ENCODE measurements around the gene NDUFB11. TPM values are rescaled to one million over a fixed set of nuclear protein-coding genes. Genes with fewer than 3 reads are reported as not detected.

The NDUFB11 gene
- total RNA-seq, 1 experiment from 2014 or later, result 80.8 TPM

DNA sequence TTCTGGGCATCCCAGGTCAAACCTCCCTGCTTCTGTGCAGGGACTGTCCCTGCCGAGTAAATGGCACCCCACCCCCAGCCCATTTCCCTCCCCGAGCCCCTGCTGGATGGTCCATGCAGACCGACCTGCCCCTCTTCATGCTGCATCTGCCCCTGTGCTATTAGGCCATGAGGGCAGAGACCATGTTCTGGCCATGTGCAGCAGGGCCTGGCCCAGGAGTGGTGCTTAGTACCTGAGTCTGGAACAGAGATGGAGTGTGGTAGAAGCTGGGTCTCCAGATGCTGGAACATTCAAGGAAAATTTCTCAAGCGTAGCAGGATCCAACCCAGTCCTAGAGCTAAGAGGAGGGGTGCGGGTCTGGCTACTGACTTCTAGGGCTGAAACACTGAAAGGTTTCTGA lies 33.8 kb upstream of the NDUFB11 start:
- H3K27me3 ChIP-seq, result no peaks in the 10 kb centered on the region
- no peak for DNase-seq
- H3K36me3 ChIP-seq, result peaks cover 8% of the 10 kb centered on the region; the same call in 1 of the 2 replicates
- no peak overlapping the region for H3K4me3 ChIP-seq
- no peaks in the 10 kb centered on the region for H3K9me3 ChIP-seq

DNA sequence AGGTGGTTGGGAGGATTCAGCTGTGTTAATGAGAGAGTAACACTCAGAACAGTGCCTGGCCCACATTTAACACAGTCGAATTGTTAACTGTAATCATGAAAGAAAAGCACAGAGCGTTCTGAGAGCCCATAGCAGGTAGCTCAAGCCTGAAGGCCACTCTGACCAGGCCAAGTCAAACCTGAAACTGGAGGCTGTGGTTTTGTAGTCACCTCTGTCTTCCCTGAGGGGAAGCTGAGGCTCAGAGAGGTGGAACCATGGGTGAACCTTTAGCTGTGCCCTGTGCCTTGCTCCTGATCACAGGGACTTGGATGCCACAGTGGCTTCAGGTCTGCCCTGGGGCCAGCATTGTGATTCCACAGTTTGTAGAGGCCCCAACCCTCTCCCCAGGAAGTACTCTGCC lies 32.6 kb upstream of the NDUFB11 start:
- H3K9me3 ChIP-seq, result no peaks in the 10 kb centered on the region
- DNase-seq, result no peak
- H3K36me3 ChIP-seq, result peaks cover 8% of the 10 kb centered on the region; the same call in 1 of the 2 replicates
- no peak overlapping the region for H3K4me3 ChIP-seq
- H3K27me3 ChIP-seq, result no peaks in the 10 kb centered on the region

DNA sequence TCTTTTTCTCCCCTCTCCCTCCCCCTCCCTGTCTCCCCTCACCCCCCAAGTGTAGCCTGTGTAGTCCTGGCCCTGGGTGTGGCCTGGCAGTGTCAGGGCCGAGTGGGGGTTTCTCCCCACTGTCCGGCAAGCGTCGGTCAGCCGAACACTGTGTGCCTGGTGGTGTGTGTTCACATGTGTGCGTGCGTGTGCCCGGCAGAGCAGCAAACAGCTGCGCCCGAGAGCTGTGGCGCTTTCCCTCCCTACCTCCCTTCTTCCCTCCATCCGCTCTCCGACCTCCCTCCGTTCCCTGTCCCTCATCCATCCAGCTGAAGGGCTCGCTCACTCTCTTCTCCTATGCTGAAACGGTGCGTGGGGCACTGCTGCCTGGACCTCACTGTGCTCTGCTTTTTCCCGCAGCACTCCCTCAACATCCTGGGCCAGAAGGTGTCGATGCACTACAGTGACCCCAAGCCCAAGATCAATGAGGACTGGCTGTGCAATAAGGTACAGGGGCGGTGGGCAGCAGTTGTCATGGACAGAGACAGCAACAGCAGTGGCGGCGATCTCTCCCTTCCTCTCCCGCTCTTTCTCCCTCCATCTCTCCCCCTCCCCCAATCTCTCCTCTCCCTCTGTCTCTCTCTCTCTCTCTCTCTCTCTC lies 31.7 kb upstream of the NDUFB11 start:
- DNase-seq, result no peak
- H3K4me3 ChIP-seq, result no peak overlapping the region
- no peaks in the 10 kb centered on the region for H3K27me3 ChIP-seq
- no peaks in the 10 kb centered on the region for H3K9me3 ChIP-seq
- peaks cover 8% of the 10 kb centered on the region; the same call in 1 of the 2 replicates for H3K36me3 ChIP-seq

DNA sequence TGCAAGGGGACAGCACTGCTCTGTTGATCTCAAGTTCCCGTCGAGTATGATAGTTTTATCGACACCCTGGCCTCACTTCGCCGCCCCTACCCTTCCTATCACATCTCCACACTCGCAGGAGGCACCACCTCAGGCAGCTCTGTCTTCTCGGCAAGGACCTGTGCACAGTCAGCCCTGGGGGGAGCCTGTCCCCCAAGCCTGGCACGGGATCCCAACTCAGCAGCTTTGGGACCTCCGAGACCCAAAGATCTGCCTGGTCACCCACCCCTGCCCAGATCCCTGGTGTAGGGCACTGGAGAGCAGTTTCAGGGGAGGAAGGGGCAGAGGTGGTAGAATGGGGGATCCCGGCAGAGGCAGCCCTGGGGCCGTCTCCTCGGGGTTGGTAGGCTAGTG lies 31.1 kb upstream of the NDUFB11 start:
- no peak for DNase-seq
- Histone ChIP-seq H3K9me3 (no peaks in the 10 kb centered on the region), H3K4me3 (no peak overlapping the region), H3K36me3 (peaks cover 8% of the 10 kb centered on the region; the same call in 1 of the 2 replicates), H3K27me3 (no peaks in the 10 kb centered on the region)

DNA sequence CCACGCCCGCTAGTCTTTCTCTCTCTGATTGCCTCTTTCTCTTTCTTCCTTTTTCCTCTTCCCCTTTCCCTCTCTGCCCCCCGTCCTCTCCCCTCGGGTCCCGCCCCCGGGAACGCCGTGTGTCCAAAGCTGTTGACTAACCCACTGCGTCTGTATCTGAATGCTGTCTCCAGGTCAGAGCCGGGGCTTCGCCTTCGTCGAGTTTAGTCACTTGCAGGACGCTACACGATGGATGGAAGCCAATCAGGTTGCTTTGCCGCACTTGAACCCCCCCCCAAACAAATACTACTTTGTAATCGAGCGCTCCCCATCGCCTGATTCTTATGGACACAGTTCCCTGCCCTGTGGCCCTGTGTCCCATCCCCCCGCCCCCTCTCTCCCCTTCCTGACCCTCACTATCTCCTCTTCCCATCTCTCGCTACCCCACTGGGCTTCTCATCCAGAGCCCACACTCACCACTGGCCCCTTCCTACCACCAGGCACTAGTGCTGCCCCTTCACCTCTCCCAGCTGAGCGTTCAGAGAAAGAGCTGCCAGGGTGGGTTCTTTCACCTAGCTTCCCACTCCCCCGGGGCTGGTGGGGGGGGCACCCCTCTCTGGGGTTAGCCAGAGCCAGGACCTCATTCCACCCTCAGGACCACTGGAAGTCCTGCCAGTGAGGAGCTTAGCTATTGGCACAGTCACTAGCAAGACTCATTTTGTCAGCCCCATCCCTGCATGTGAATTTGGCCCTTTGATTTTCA lies 30.5 kb upstream of the NDUFB11 start:
- no peaks in the 10 kb centered on the region for H3K9me3 ChIP-seq
- H3K27me3 ChIP-seq, result no peaks in the 10 kb centered on the region
- peaks cover 8% of the 10 kb centered on the region for H3K36me3 ChIP-seq
- no peak for DNase-seq
- no peak overlapping the region for H3K4me3 ChIP-seq

DNA sequence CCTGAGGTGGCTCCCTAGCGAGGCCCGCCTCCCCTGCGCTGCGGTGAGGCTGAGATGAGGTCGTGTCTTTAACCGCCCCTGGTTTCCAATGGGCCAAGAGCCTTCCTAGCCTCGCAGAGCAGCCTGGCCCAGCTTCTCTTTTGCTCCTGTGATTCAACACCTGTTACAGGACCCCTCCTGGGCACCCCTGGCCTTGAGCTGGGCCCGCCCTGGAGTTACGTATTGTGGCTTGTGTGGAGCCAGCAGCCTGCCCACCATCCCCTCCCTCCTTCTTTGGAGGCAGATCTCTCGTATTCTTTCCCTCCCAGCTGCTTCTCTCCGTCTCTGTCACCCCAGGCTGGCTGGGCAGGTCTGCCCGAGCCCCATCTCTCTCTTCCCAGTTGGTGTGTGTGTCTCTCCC lies 29.9 kb upstream of the NDUFB11 start:
- H3K36me3 ChIP-seq, result peaks cover 8% of the 10 kb centered on the region
- no peaks in the 10 kb centered on the region for H3K9me3 ChIP-seq
- H3K27me3 ChIP-seq, result no peaks in the 10 kb centered on the region
- DNase-seq, result no peak
- no peak overlapping the region for H3K4me3 ChIP-seq

DNA sequence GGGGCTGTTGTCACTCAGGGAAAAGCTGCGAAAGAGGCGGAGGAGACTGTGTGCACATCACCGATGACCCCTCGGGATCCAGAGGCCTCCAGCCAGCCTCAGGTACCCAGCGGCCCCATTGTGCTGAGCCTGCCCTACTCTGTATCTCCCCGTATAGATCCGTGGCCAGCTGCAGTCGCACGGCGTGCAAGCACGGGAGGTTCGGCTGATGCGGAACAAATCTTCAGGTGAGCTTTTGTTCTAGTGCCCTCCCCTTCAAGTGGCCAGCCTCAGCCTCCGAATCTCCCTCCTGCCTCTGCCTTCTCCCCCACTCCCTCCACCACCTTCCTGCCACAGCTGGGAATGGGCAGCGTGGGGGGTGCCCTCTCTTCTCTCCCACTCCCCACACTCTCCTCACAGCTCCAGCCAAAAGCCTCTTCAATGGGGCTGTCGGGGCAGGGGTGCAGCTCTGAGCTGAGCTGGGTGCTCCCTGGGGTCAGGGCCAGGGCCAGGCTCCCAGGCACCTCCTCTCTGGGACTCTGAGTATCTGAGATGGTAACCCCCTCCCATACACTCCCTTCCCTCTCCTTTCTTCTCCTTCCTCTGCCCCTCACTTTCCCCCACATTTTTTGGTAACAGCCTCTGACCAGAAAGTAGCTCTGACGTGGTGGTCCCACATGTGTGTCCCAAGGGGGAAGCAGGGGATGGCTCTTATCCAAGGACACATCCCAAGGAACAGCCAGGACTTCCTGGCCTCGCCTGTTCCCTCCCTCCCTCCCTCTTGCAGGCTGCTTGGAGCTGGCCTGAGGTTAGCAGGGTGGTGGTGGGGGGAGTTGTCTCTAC lies 28.7 kb upstream of the NDUFB11 start:
- H3K27me3 ChIP-seq, result no peaks in the 10 kb centered on the region
- DNase-seq, result no peak
- no peak overlapping the region for H3K4me3 ChIP-seq
- no peaks in the 10 kb centered on the region for H3K9me3 ChIP-seq
- peaks cover 4% of the 10 kb centered on the region; the same call in 1 of the 2 replicates for H3K36me3 ChIP-seq

DNA sequence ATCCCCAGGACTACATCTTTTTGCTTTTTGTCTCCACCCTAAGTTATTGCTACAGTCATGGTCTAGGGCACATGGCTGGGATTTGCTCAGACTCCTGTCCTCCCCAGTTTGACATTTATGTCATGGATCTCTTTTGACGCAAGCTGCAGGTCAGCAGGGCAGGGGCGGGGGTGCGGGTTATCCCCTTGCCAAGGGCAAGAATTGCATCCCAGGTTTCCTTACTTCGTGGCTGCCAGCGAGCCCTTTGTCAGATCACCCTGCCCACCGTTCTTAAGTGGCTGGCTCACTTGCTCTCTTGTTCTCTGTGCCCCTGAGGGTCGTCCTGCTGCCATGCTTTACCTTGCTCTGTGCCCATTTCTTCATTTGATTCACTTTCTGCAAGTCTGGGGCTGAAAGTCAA lies 28.0 kb upstream of the NDUFB11 start:
- H3K36me3 ChIP-seq, result peaks cover 4% of the 10 kb centered on the region; the same call in 1 of the 2 replicates
- no peak for DNase-seq
- H3K9me3 ChIP-seq, result no peaks in the 10 kb centered on the region
- H3K27me3 ChIP-seq, result no peaks in the 10 kb centered on the region
- no peak overlapping the region for H3K4me3 ChIP-seq

DNA sequence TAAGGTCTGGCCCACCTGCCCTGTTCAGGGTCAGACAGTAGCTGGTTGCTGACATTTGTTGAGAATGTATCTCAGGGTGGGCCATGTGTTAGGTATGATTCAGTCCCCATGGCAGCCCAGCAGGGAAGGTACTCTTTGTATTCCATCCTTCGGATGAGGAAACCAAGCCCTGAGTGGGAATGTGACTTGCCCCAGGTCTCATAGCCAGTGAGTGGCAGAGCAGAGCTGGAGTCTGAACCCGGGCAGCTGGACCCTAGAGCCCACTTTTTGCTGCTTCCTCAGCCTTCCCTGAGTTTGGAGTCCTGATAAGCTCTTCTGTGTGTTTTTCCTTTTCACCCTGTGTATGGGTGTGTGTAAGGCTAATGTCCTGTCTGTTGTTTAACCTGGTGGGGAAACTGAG lies 27.5 kb upstream of the NDUFB11 start:
- H3K9me3 ChIP-seq, result no peaks in the 10 kb centered on the region
- DNase-seq, result no peak
- peaks cover 4% of the 10 kb centered on the region; the same call in 1 of the 2 replicates for H3K36me3 ChIP-seq
- no peaks in the 10 kb centered on the region for H3K27me3 ChIP-seq
- H3K4me3 ChIP-seq, result no peak overlapping the region

DNA sequence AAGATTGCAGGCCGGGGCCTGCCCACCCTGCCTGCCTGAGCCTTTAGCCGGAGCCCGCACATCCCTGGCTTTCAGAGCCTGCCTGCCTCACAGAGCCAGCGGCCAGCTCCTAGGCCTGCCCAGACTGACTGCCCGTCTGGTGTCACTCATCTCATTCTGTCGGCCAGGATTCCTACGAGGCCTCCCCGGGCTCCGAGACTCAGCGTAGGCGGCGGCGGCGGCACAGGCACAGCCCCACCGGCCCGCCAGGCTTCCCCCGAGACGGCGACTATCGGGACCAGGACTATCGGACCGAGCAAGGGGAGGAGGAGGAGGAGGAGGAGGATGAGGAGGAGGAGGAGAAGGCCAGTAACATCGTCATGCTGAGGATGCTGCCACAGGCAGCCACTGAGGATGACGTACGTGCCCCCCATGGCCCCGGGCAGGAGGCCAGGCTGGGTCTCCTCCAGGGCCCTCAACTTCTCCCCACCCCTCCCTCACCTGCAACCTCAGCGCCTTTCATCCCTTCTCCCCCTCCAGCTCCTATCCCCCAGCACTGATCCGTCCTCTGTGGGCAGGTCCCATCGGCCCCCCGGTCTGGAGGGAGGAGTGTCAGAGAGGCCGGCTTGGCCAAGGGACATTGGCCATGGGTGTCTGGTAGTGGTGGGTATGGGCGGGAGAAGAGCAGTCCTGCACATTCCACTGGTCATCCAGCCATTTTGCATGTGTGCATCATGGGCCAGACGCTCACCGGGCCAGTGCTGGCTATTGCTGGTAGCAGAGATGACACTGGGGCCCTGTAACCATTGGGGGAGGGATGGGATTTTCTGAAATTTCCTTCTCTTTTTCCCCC lies 26.6 kb upstream of the NDUFB11 start:
- no peaks in the 10 kb centered on the region for H3K27me3 ChIP-seq
- H3K4me3 ChIP-seq, result no peak overlapping the region
- H3K9me3 ChIP-seq, result no peaks in the 10 kb centered on the region
- no peaks in the 10 kb centered on the region; the same call in 1 of the 2 replicates for H3K36me3 ChIP-seq
- no peak for DNase-seq

DNA sequence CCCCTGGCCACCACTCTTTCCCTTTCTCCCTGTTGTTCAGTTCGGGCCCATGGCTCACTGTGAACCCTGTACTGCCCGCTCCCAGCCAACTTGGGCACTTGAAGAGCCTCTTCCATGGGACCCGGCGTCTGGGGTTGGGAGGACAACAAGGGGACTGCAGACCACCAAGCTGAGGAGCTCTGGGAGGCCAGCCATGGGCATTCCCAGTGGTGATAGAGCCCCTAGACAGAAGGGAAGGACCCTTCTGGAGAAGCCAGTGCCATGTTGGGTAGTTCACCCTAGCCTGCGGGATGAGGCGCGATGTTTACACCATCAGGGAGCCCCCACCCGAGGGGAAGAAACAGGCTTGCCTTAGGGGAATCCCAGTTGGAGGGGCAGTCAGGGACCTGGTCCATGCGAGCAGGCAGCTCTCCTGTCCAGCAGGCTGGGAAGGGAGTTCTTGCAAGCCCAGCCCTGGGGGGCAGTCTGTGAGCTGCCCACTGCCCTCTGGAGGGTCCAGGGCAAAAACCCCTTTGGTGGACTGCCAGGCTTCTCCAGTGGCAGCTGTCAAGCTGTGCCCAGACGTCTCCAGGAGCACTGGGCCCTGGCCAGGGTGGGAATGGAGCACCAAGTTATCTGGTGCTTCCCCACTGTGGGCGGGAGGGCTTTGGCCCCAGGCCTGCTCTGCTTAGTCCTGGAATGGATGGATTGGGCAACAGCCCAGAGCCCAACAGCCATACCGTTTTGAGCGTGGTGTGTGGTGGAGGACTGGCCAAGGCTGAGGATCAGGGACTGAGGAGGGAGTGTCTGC lies 25.4 kb upstream of the NDUFB11 start:
- DNase-seq, result peak; percentile 43
- Histone ChIP-seq H3K9me3 (no peaks in the 10 kb centered on the region), H3K27me3 (no peaks in the 10 kb centered on the region), H3K36me3 (no peaks in the 10 kb centered on the region; the same call in 1 of the 2 replicates), H3K4me3 (no peak overlapping the region)

DNA sequence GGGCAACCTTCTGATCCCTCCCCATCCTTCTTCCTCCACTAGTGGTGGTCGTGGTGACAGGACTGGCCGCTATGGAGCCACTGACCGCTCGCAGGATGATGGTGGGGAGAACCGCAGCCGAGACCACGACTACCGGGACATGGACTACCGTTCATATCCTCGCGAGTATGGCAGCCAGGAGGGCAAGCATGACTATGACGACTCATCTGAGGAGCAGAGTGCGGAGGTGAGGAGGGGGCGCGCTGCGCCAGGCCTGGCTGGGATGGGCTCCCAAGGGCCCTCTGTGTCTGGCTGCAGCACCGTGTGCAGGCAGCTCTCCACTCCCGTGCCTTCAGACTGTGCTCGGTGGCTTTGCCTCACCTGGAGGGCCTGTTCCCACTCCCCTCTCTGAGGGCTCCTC lies 24.8 kb upstream of the NDUFB11 start:
- H3K27me3 ChIP-seq, result no peaks in the 10 kb centered on the region
- no peak for DNase-seq
- H3K36me3 ChIP-seq, result no peaks in the 10 kb centered on the region; the same call in 1 of the 2 replicates
- no peaks in the 10 kb centered on the region for H3K9me3 ChIP-seq
- H3K4me3 ChIP-seq, result no peak overlapping the region

DNA sequence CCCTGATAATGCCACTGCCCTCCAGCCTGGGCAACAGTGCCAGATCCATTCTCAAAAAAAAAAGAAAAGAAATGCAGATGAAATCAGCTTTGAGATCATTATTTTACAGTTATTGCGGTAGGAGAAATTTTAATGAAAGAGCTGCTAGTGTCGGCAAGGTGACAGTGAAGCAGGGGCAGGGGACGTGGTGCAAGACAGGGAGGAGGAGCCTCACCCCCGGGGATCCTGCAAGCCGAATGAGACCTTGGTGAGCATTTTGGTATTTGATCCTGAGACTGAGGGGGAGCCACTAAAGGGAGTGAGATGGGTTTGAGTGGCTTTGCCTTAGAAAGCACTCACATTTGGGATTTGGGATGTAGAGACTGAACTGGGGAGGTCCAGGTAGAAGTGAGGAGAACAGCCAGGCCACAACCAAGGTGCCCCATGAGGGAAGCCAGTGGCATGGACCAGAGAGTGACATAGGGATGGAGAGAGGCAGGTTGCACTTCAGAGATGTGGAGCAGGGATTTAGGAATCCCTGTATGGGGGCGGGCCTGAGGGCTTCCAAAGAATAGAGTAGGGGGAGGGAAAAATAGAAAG lies 24.1 kb upstream of the NDUFB11 start:
- no peaks in the 10 kb centered on the region; the same call in 1 of the 2 replicates for H3K36me3 ChIP-seq
- H3K9me3 ChIP-seq, result no peaks in the 10 kb centered on the region
- no peak for DNase-seq
- no peak overlapping the region for H3K4me3 ChIP-seq
- H3K27me3 ChIP-seq, result no peaks in the 10 kb centered on the region

DNA sequence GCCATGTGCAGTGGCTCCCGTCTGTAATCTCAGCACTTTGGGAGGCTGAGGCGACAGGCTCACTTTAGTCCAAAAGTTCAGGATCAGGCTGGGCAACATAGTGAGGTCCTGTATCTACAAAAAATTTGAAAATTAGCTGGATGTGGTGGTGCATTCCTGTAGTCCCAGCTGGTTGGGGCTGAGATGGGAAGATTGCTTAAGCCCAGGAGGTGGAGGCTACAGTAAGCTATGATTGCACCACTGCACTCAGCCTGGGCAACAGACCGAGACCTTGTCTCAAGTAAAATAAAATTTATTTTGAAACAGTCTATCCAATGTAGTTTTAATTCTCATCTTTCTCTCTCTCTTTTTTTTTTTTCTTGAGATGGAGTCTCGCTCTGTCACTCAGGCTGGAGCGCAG lies 21.6 kb upstream of the NDUFB11 start:
- no peak overlapping the region for H3K4me3 ChIP-seq
- DNase-seq, result no peak
- no peaks in the 10 kb centered on the region for H3K9me3 ChIP-seq
- no peaks in the 10 kb centered on the region for H3K27me3 ChIP-seq
- H3K36me3 ChIP-seq, result no peaks in the 10 kb centered on the region; the same call in none of the 2 replicates

DNA sequence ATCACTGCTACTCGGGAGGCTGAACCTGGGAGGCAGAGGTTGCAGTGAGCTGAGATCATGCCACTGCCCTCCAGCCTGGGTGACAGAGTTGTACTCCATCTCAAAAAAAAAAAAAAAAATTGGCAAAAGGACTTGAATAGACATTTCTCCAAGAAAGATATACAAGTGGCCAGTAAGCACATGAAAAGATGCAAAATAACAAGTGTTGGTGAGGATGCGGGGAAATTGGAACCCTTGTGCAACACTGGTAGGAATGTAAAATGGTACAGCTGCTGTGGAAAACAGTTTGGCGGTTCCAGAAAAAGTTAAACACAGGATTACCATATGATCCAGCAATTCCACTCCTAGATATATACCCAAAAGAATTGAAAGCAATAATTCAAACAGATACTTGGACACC lies 19.9 kb upstream of the NDUFB11 start:
- Histone ChIP-seq H3K36me3 (no peaks in the 10 kb centered on the region; the same call in none of the 2 replicates), H3K9me3 (no peaks in the 10 kb centered on the region), H3K27me3 (no peaks in the 10 kb centered on the region), H3K4me3 (no peak overlapping the region)
- DNase-seq, result no peak

Data from MG63 (cell line).